ENCODE data around the gene EIF3K. TPM values are rescaled to one million over a fixed set of nuclear protein-coding genes. Genes with fewer than 3 reads are reported as not detected.

Gene EIF3K
- total RNA-seq, 1 donor from 2014 or later = 598 TPM

DNA sequence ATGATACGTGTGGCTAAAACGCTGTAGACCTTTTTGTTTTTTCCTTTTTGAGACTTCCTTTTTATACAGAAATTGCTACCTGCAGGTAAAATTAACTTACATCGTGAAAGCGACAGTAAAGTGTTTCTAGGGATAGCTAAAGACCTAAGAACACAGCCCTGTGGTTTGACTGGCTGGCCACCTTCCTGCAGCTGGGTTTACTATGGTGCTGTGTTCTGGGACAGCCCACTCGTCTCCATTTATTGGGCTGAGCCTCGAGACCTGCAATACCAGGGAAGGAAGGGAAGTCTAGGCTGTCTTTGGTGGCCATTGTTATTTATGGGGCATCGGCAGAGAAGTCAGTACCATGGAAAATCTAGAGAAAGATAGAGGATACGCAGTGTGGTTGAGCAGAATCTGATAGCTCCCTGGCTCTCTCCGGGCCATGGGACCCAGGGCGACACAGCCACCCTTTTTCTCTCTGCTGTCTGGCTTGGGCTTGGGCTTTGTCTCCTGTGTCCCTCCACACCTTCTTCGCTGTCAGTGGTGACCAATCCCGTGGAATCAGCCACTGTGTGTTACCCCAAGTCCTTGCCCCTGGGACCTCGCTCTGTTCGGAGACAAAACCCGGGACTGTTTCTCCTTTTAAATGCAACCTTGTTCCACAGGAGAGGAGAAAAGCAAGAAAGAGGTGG, 59.4 kb downstream of the EIF3K start:
- no peak for DNase-seq
- Histone ChIP-seq H3K9me3 (replicated peaks) (no peaks in the 10 kb centered on the region), H3K27me3 (ENCODE audit: low read depth) (no peaks in the 10 kb centered on the region), H3K4me3 (no peak overlapping the region), H3K36me3 (no peaks in the 10 kb centered on the region), H3K4me1 (peaks cover 98% of the 10 kb centered on the region), H3K27ac (replicated peaks) (peak overlapping the region; percentile 91)
- TF ChIP-seq, protein P1, sequence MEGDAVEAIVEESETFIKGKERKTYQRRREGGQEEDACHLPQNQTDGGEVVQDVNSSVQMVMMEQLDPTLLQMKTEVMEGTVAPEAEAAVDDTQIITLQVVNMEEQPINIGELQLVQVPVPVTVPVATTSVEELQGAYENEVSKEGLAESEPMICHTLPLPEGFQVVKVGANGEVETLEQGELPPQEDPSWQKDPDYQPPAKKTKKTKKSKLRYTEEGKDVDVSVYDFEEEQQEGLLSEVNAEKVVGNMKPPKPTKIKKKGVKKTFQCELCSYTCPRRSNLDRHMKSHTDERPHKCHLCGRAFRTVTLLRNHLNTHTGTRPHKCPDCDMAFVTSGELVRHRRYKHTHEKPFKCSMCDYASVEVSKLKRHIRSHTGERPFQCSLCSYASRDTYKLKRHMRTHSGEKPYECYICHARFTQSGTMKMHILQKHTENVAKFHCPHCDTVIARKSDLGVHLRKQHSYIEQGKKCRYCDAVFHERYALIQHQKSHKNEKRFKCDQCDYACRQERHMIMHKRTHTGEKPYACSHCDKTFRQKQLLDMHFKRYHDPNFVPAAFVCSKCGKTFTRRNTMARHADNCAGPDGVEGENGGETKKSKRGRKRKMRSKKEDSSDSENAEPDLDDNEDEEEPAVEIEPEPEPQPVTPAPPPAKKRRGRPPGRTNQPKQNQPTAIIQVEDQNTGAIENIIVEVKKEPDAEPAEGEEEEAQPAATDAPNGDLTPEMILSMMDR (IDR thresholded peaks at IDR 0.05; ENCODE audit: borderline replicate concordance) = no peak
- intact Hi-C loops (cut with micrococcal nuclease) = no loop called here

DNA sequence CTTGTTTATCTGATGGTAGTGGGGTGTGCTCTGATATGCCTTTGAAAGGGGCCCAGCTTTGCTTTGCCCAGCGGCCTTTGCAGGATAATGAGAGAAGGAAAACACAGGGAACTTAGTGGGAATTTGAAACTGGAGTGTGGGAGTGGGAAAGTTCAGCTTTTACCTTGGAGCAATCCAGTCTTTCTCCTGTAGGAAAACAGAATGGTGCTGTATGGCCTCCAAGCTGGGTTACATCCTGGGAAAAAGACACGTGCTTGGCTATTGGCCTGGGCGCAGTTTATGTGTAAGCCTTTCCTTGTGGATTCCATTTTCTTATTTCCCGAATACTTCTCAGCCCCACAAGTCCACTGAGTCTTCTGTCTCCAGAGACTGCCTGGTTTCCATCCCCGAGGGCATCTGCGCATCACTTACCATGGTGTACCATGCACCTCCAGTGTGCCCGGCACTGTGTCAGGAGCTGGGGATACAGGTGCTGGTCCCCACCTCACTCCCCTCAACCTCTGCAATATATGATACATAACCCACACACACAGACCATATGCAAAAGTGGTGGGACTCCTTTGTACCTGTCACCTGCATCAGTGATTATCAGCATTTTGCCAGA, 60.0 kb downstream of the EIF3K start:
- Histone ChIP-seq H3K27me3 (ENCODE audit: low read depth) (no peaks in the 10 kb centered on the region), H3K9me3 (replicated peaks) (no peaks in the 10 kb centered on the region), H3K27ac (replicated peaks) (peak overlapping the region; percentile 91), H3K4me1 (peaks cover 100% of the 10 kb centered on the region), H3K4me3 (no peak overlapping the region), H3K36me3 (no peaks in the 10 kb centered on the region)
- DNase-seq = no peak
- intact Hi-C loops (cut with micrococcal nuclease) = no loop called here
- TF ChIP-seq, protein P1 (IDR thresholded peaks at IDR 0.05; ENCODE audit: borderline replicate concordance) = no peak

DNA sequence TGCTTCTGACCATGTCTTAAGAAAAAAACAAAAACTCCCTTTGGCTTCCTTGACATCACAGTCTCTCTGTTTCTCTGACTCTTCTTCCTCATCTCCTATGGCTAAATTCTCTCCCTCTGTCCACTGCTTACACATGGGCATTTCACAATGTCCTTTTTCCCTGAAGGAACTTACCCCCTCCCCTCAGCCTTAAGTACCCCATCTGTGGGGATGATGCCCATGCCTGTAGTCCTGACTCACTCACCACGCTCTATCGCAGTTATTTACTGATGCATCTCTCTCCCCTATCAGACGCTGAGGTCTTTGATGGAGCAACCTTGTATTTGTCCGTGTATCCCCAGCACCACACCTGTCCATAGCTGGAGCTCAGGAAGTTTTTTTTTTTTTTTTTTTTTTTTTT, 60.9 kb downstream of the EIF3K start:
- no peak overlapping the region for H3K4me3 ChIP-seq
- intact Hi-C loops (cut with micrococcal nuclease) = no loop called here
- TF ChIP-seq, protein P1 (IDR thresholded peaks at IDR 0.05; ENCODE audit: borderline replicate concordance) = no peak
- H3K9me3 ChIP-seq (replicated peaks) = no peaks in the 10 kb centered on the region
- DNase-seq = no peak
- peak overlapping the region; percentile 91 for H3K27ac ChIP-seq (replicated peaks)
- peaks cover 100% of the 10 kb centered on the region for H3K4me1 ChIP-seq
- no peaks in the 10 kb centered on the region for H3K27me3 ChIP-seq (ENCODE audit: low read depth)
- no peaks in the 10 kb centered on the region for H3K36me3 ChIP-seq

DNA sequence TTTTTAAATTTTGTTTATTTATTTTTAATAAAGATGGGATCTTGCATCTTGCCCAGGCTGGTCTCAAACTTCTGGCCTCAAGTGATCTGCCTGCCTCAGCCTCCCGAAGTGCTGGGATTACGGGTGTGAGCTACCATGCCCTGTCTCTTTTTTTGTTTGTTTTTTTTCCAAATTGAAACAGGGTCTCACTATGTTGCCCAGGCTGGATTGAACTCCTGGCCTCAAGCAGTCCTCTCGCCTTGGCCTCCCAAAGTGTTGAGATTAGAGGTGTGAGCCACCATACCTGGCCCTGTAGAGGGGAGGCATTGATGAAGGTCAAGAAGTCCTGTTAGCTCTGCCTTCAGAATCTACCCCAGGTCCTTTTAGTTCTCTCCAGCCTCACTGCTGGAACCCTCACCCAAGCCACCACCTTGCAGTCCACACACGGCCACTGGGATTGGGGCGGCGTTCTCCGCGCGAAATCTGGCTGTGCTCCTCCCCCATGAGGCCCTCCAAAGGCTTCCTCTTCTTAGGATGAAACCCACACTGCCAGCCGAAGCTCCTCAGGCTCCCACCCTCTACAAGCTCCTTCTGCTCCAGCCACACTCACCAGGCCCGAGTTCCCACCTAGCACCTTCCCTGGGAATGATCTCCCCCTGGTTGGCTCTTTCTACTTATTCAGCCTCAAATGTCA, 63.3 kb downstream of the EIF3K start:
- H3K4me3 ChIP-seq = no peak overlapping the region
- no peak for DNase-seq
- no peaks in the 10 kb centered on the region for H3K9me3 ChIP-seq (replicated peaks)
- TF ChIP-seq, protein P1 (IDR thresholded peaks at IDR 0.05; ENCODE audit: borderline replicate concordance) = no peak
- intact Hi-C loops (cut with micrococcal nuclease) = no loop called here
- H3K4me1 ChIP-seq = peaks cover 100% of the 10 kb centered on the region
- no peaks in the 10 kb centered on the region for H3K27me3 ChIP-seq (ENCODE audit: low read depth)
- no peaks in the 10 kb centered on the region for H3K36me3 ChIP-seq
- peak overlapping the region; percentile 91 for H3K27ac ChIP-seq (replicated peaks)

DNA sequence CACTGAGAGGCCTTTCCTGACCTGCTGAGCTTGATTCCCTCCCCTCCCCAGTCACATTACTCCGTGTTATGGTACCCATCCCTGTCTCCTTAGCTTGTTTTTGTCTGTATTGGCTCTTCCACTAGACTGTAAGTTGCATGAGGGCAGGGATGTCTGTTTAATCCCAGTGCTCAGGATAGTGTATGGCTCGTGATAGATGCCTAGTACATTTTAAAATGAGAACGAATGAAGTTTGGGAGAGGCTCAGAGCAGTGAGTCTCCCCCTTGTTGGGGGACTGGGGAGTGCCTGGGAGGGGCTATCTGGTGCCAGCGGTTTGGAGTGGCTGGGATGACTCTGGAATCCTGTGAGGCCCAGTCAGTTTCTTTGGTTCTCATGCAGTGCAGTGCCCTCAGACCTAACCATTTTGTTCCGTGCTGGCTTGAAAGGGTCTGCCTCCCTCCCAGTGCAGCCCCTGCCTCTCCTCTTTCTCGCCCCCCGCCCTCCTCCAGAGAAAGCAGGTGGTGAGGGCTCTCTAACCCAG, 63.9 kb downstream of the EIF3K start:
- no peak overlapping the region for H3K4me3 ChIP-seq
- DNase-seq = no peak
- intact Hi-C loops (cut with micrococcal nuclease) = no loop called here
- H3K9me3 ChIP-seq (replicated peaks) = no peaks in the 10 kb centered on the region
- H3K36me3 ChIP-seq = no peaks in the 10 kb centered on the region
- peaks cover 100% of the 10 kb centered on the region for H3K4me1 ChIP-seq
- H3K27me3 ChIP-seq (ENCODE audit: low read depth) = no peaks in the 10 kb centered on the region
- H3K27ac ChIP-seq (replicated peaks) = peak overlapping the region; percentile 91
- TF ChIP-seq, protein P1 (IDR thresholded peaks at IDR 0.05; ENCODE audit: borderline replicate concordance) = no peak
